Hematopoietic multipotent progenitor cell treated with erythropoietin and hydrocortisone succinate and interleukin-3 and kit ligand, for 4 days (in vitro differentiated cells): ENCODE measurements around the gene USP19.

Source experiments
- DNase-seq: peaks from one replicate; pipeline ENCODE4 v3.0.0-alpha.2; 2015

The USP19 gene

DNA sequence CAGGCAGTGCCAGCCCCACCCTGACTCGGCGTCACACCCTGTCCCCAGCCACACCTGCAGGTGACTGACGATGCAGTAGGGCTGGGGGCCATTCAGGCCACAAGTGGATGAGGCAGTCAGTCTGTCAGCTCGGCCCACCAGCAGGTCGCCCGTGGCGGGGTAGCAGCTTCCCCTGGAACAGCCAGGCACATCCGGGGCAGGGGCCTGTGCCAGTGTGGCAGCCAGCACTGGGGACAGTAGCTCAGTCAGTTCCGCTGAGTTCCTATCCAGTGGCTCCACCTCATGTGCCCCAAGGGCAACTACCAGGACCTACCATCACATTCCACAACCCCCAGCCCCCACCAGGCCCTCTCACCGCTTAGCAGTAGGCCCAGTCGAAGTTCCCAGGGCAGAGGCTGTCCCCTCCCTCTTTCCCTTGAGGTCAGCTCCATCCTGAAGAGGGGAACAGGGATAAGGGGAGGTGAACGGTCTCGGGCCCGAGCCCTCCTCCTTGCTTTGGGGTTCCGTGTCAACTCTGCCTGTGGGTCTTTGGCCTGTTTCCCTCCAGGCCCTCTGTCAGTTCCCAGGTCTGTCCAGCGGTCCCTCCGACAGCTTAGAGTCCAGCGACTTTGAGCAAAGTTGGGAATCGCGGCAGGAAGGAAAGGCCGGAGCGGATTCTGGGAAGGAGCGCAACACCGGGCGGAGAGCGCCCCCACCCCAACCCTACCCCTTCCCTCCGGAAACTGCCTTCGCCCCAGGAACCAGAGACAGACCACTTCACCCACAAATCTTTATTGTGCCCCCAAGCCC, 12.0 kb upstream of the USP19 start, which contains the start of gene LAMB2:
Gene LAMB2, minus strand, starts transcription at position 614 of the 789 bp plus-strand sequence. Its CDS starts 183 bp downstream, at position 431.
- DNase-seq: peak; percentile 61

- DNase-seq: no peak
These were observed 11.4 kb upstream of the USP19 start for GRCh38 chr3:49132073-49132436.

DNA sequence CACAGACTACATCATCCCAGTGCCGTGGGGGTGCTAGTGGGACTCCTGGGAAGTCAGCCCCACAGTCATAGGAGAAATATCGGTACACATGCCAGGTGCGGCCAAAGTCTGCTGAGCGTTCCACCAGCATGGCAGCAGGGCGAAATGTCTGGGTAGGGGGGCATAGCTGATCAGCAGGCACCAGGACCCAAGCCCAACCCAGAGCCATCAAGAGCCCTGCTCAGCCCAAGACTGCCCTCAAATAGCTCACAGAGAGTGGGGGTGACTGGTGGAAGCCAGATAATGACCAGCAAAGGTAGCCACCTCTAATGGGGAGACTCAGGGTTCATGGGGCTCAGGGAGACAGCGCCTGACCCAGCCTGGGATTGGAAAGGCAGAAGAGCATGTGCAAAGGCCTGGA, 11.0 kb upstream of the USP19 start:
- DNase-seq: no peak

- no peak for DNase-seq
These were observed 10.4 kb upstream of the USP19 start for GRCh38 chr3:49131040-49131439.

- DNase-seq: no peak
These were observed 4.5 kb upstream of the USP19 start for GRCh38 chr3:49124991-49125670.

GRCh38 chr3:49124203-49124602, 3.6 kb upstream of the USP19 start:
- no peak for DNase-seq

DNA sequence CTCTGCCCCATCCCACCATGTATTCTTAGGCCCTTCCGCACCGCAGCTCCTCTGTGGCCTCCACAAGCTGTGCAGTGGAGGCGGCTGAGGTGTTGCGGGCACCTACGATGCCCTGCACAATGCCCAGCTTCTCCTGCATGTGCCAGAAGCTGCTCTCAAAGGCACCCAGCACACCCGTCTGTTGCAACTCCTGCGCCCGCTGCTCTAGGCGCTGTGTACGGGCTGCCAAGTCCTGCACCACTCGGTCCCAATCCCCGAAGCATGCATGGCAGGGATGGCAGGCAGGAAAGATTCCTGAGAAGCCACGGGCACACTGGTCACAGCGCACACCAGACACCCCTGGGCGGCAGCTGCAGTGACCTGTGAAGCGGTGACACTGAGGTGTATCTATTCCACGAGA, 3.1 kb upstream of the USP19 start:
- DNase-seq: no peak

DNA sequence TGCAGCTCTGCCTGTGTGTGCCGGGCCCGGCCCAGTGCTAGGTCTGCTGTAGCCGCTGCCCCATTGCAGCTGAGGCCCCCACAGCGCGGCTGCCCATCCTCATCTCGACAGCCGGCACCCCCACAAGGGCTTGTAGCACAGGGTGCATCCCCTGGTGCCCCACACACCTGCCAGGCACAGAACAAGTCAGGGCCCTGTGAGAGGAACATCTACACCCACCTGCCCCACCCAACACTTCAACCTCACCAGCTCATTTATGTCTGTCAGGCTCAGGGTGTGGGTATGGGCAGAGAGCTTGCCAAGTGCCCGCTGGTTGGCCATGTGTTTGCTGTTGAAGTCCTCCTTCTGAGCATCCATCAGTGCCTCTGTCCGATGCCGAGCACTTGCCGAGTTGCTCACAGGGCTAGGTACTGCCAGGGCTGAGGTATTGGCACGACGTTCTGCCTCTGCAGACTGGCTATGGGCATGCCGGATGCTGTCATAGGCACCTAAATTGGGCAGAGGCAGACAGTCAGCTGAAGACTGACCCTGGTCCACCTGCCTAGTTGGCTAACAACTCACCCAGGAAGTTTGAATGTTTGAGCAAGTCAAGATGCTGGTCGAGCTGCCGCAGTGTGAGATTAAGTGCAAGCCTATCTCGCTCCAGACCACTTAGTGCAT, 2.4 kb upstream of the USP19 start:
- DNase-seq: no peak

GRCh38 chr3:49122451-49122850, 1.8 kb upstream of the USP19 start:
- no peak for DNase-seq

GRCh38 chr3:49122022-49122421, 1.4 kb upstream of the USP19 start:
- no peak for DNase-seq

DNA sequence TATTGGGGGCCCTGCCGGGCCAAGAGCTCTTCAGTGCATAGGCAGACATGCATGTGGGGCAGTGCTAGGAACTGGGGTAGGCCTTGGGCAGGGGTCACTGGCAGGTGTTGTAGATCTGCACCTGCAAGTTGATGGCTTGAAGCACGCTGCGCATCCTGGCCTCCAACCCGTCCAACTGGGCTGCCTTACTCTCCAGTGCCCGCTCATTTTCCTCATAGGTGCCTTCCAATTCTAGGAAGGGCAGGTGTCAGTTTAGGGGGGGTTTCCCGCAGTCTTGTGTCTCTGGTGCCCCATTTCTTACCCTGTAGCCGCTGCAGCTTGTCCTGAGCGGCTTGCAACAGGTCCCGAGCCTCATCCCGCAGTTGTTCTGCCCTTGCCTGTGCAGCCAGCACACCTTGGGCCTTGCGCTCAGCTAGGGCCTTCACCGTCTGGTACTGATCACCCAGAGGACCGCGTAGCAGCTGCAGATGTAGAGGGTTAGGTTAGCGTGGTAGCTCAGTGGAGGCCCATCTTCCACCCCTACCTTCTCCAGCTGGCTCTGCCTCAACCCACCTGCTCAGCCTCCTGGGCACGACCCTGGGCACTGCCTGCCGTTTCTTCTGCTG, 611 bp upstream of the USP19 start:
- DNase-seq: no peak

- peak; percentile 40 for DNase-seq
These were observed 556 bp downstream of the USP19 start for GRCh38 chr3:49120096-49120437.

DNA sequence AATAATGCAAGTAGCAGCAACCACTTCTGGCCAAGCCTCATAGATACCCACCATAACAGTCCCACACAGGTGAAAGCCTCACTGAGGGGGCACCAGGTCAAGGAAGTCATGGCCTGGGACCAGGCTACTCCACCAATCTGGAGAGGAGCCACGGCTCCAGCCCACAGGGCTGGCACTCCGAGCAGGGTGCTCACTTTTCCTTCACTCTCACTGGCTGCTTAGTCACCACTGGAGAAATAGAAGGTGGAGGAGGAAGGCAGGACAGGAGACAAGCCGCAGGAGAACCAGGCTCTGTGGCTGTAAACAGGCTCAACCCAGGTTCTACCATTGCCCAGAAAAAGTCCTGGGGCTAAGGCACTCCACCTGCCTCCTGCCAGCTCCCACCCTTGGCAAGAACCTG, 1.2 kb downstream of the USP19 start:
- no peak for DNase-seq

- no peak for DNase-seq
These were observed 1.6 kb downstream of the USP19 start for GRCh38 chr3:49119036-49119435.

DNA sequence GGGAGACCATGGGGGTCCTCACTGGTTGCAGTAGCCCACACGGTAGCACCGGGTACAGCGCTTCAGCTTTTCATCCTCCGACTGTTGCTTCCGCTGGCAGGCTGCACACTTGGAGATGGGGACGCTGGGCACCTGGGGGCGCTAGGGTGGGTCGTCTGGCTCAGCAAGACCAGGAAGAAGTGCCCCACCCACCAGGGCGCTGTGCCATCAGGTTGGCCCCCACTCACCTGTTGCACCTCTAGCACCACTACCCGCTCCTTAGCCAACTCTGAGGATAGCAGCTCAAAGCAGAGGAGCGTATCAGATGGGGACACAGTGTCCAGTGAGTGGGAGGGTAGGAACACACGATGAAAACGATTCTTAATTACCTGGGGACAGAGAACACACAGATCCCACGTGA, 8.4 kb downstream of the USP19 start:
- no peak for DNase-seq

DNA sequence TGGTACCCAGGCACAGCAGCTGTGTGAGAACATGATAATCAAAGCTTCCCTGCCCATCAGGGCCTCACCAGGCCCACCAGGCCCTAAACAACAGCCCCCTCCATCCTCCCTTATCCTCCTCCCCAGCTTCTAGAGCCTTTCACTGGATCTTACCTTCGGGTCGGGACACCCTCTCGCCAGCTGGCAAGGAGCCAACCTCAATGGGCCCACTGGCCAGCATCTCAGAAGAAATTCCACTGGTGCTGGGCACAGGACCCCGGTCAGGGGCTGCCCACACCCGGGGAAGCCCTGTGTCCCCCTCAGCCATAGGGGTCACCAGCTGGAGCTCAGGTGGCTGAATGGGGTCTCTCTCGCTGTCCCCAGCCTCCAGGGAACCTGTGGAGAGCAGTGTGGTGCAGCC, 9.3 kb downstream of the USP19 start:
- no peak for DNase-seq

DNA sequence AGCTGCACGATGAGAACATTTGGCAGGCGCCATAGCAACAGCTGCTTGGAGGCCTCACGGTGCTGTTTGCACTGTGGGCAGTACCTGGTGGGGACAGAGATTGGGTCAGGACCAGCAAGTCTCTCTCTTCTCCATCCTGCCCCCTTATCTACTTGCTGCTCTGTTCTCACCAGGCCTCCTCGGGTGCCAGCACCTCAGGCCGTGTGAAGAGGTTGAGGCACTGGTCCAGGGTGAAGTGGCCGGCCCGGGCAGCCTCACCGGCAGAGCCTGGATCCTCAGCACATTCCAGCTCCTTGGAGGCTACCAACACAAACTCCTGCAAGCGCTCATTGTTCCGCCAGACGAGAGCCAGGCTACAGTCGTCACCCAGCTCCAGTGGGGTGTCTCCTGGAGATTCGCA, 9.8 kb downstream of the USP19 start:
- no peak for DNase-seq

- DNase-seq: no peak
These were observed 12.3 kb downstream of the USP19 start for GRCh38 chr3:49108346-49108745.

GRCh38 chr3:49104427-49105291, 16.0 kb downstream of the USP19 start, which contains the start of gene QARS1:
Gene QARS1 (minus strand): TSS chr3:49104757. CDS start chr3:49104733, 24 bp downstream.
- peak; percentile 98 for DNase-seq

- no peak for DNase-seq
These were observed 16.6 kb downstream of the USP19 start for GRCh38 chr3:49104052-49104426.

DNA sequence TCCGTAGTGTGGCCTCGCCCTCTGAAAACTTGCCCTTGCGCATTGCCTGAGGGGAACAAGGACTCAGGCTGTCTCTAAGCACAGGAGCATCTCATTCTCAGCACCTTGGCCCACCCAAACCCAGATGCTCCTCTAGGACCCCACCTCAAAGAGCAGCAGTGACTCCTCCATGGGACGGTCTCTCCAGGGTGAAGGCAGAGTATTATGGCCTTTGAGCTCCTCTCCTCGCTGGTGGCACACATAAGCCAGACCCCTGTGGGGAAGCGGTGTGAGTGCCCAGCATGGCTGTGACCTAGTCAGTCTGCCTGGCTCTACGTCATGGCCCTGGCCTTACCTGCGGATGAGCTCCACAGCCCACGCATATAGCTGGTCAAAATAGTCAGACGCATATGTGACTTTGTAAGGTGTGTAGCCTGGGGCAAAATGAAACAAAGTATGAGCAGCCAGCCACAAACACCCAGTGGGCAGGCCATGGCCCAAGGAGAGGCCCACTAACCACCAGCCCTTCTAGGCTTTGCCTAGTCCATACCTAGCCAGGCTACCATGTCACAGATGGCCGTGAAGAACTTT, 20.5 kb downstream of the USP19 start:
- no peak for DNase-seq

DNA sequence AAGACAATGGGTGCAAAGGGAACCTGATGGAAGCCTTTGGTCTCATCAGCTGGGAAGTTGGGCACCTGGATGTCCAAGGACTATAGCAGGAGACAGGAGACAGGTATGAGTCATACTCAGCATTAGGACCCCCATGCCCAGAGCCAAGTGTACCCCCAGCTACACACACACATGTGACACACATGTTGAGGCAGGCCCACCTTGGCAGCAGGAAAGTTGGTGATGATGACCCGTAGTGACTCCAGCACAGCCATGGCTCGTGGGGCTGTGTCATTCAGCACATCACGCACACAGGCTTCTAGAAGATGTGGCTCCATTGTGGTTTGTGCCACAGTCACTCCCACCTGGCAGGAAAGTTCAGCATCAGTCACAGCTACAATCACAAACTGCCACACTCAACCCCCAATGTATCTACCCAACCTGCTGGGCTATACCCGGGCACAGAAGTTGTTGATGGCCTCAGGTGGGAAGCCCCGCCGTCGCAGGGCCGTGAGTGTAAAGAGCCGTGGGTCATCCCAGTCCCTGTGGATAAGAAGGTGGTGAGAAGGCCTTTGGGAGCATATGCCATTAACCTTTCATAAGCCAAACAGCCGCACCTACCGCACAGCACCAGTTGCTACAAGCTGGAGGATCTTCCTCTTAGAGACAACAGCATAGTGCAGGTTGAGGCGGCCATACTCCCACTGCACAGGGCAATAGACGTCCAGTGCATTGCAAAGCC, 21.6 kb downstream of the USP19 start:
- no peak for DNase-seq
